HuH-7.5 (cell line): ENCODE measurements around the gene EML2.

Source experiments
- DNase-seq: peaks from one replicate; pipeline ENCODE4 v3.0.0; 2011; ENCODE audit warnings: low spot score

Gene EML2

GRCh38 chr19:45584332-45585157, 54.7 kb downstream of the EML2 start, which contains the start of gene OPA3:
TSS of gene OPA3 (minus strand) at chr19:45584802. CDS start at chr19:45584764, 38 bp downstream.
- peak; percentile 97 for DNase-seq

- DNase-seq = no peak
Observed at GRCh38 chr19:45581576-45581975, 57.6 kb downstream of the EML2 start.

GRCh38 chr19:45578861-45579260, 60.3 kb downstream of the EML2 start:
- no peak for DNase-seq

GRCh38 chr19:45577111-45577905, 61.9 kb downstream of the EML2 start:
- peak; percentile 66 for DNase-seq

GRCh38 chr19:45576682-45577081, 62.5 kb downstream of the EML2 start:
- no peak for DNase-seq

- DNase-seq = no peak
Observed at GRCh38 chr19:45575216-45575615, 64.0 kb downstream of the EML2 start.

- DNase-seq = no peak
Observed at GRCh38 chr19:45574526-45574925, 64.7 kb downstream of the EML2 start.

GRCh38 chr19:45571457-45572220, 67.6 kb downstream of the EML2 start:
- DNase-seq = no peak

GRCh38 chr19:45569619-45570421, 69.4 kb downstream of the EML2 start:
- DNase-seq = peak; percentile 54

- no peak for DNase-seq
Observed at GRCh38 chr19:45568732-45569131, 70.5 kb downstream of the EML2 start.

- DNase-seq = no peak
Observed at GRCh38 chr19:45567609-45568008, 71.6 kb downstream of the EML2 start.

GRCh38 chr19:45564131-45564780, 74.9 kb downstream of the EML2 start:
- no peak for DNase-seq

GRCh38 chr19:45560686-45561085, 78.5 kb downstream of the EML2 start:
- DNase-seq = no peak

GRCh38 chr19:45560038-45560437, 79.2 kb downstream of the EML2 start:
- no peak for DNase-seq
